Upper lobe of left lung (tissue), 6 donors: ENCODE measurements around the gene ISOC1. TPM values are rescaled to one million over a fixed set of nuclear protein-coding genes. Genes with fewer than 3 reads are reported as not detected.

Source experiments
- ATAC-seq, 2 donors: fragments of 200-7000 bp; cut with Tn5 transposase; one replicate each; pipeline ENCODE4 v1.9.1; 2022; ENCODE audit warnings: mild to moderate bottlenecking in 2 of 2, moderate library complexity in 2 of 2; ENCODE audit not compliant: low FRiP score in 2 of 2
- DNase-seq, 2 donors: peaks; one replicate each; pipeline ENCODE4 v3.0.0-alpha.2; 2019 to 2020
- H3K27ac ChIP-seq, 4 donors: fragments of 200-600 bp; sonication (generic); one replicate each; pipeline ENCODE4 v1.5.1; 2016 to 2019
- H3K27me3 ChIP-seq, 4 donors: fragments of 200-600 bp; sonication (generic); one replicate each; pipeline ENCODE4 v1.5.1; 2017 to 2019
- H3K36me3 ChIP-seq, 4 donors: fragments of 200-600 bp; sonication (generic); one replicate each; pipeline ENCODE4 v1.5.1; 2016 to 2019
- H3K4me1 ChIP-seq, 4 donors: fragments of 200-600 bp; sonication (generic); one replicate each; pipeline ENCODE4 v1.5.1; 2018 to 2019
- H3K4me3 ChIP-seq, 4 donors: fragments of 200-600 bp; sonication (generic); one replicate each; pipeline ENCODE4 v1.5.1; 2017 to 2019; ENCODE audit warnings: mild to moderate bottlenecking in 2 of 4, moderate library complexity in 1 of 4
- H3K9me3 ChIP-seq, 4 donors: fragments of 200-600 bp; sonication (generic); one replicate each; pipeline ENCODE4 v1.5.1; 2018 to 2019
- CTCF ChIP-seq, 6 experiments: fragments of 450-650 bp in 4 of 6; fragments of 200-600 bp in 2 of 6; sonication (generic) in 2 of 6; IDR thresholded peaks; one replicate each; pipeline ENCODE4 v1.5.1; 2016 to 2019; ENCODE audit warnings: antibody characterized with exemption in 6 of 6
- EP300 ChIP-seq, 4 donors: sonication (generic); formaldehyde crosslinking; IDR thresholded peaks; one replicate each; pipeline ENCODE4 v1.5.1; 2017; ENCODE audit warnings: antibody characterized with exemption in 4 of 4, control low read depth in 2 of 4
- POLR2A ChIP-seq, 4 donors: fragments of 450-650 bp; IDR thresholded peaks; one replicate each; pipeline ENCODE4 v1.5.1; 2016 to 2017; ENCODE audit warnings: antibody characterized with exemption in 4 of 4, mild to moderate bottlenecking in 2 of 4
- POLR2AphosphoS5 ChIP-seq, 2 donors: sonication (generic); formaldehyde crosslinking; IDR thresholded peaks; one replicate each; pipeline ENCODE4 v1.5.1; 2017; ENCODE audit warnings: antibody characterized with exemption in 2 of 2
- WGBS, 2 donors: methylation state at CpG; one replicate each; pipeline ENCODE4 v1.1.5; 2017 to 2018; 5-methylcytosine and 5-hydroxymethylcytosine counted together
- total RNA-seq, 6 donors: library from RNA; depleted of rRNA in 4 of 6; stranded (reverse); fragments of >200 nt in 4 of 6; gene quantifications; one replicate each; pipeline versions ENCODE4 v1.1.0 to v1.2.1, GENCODE V29; 2016 to 2021
- donor health status: DM: no; HTN: no; CAD: no; lungs with moderate emphysema.
- donor health status: DM: no; HTN: yes; CAD: no; lungs with severe emphysema.

ISOC1 gene
- total RNA-seq, 6 donors from 2014 or later = 6.3 to 37.9 (median 20.9) TPM

- no peak overlapping the region for H3K4me3 ChIP-seq
- H3K36me3 ChIP-seq = no peaks in the 10 kb centered on the region
- no peak for ATAC-seq
- H3K9me3 ChIP-seq = no peaks in the 10 kb centered on the region
- no peak for DNase-seq
- 84 to 89% methylated on average over 11 of the region's 11 CpGs for WGBS, 2 donors
- TF ChIP-seq POLR2A (IDR thresholded peaks at IDR 0.05) (no peak), EP300 (IDR thresholded peaks at IDR 0.05) (no peak), CTCF (IDR thresholded peaks at IDR 0.05) (no peak), POLR2AphosphoS5 (IDR thresholded peaks at IDR 0.05) (no peak)
- H3K27me3 ChIP-seq = no peaks in the 10 kb centered on the region
- no peak overlapping the region for H3K27ac ChIP-seq
- peaks cover 17 to 32% (median 18%) of the 10 kb centered on the region in 4 donors for H3K4me1 ChIP-seq
Measured at GRCh38 chr5:129097498-129098296, 3.1 kb downstream of the ISOC1 start.

GRCh38 chr5:129098488-129099183, 4.1 kb downstream of the ISOC1 start:
- Histone ChIP-seq H3K27me3 (no peaks in the 10 kb centered on the region), H3K4me1 (peaks cover 16 to 32% (median 18%) of the 10 kb centered on the region in 4 donors), H3K9me3 (no peaks in the 10 kb centered on the region), H3K36me3 (no peaks in the 10 kb centered on the region), H3K4me3 (no peak overlapping the region), H3K27ac (no peak overlapping the region)
- no peak for TF ChIP-seq CTCF (IDR thresholded peaks at IDR 0.05)
- no peak for TF ChIP-seq EP300 (IDR thresholded peaks at IDR 0.05)
- no peak for TF ChIP-seq POLR2AphosphoS5 (IDR thresholded peaks at IDR 0.05)
- TF ChIP-seq POLR2A (IDR thresholded peaks at IDR 0.05) = no peak
- DNase-seq = no peak
- ATAC-seq = no peak
- 54 to 59% methylated on average over 3 of the region's 3 CpGs for WGBS, 2 donors

GRCh38 chr5:129099184-129099569, 4.6 kb downstream of the ISOC1 start:
- Histone ChIP-seq H3K9me3 (no peaks in the 10 kb centered on the region), H3K4me3 (no peak overlapping the region), H3K27ac (no peak overlapping the region), H3K36me3 (no peaks in the 10 kb centered on the region), H3K27me3 (no peaks in the 10 kb centered on the region), H3K4me1 (peaks cover 12 to 32% (median 16%) of the 10 kb centered on the region in 4 donors)
- ATAC-seq (no peak), DNase-seq (no peak)
- WGBS, 2 donors = 62 to 100% methylated on average over 1 of the region's 1 CpG
- TF ChIP-seq EP300 (IDR thresholded peaks at IDR 0.05) = no peak
- no peak for TF ChIP-seq POLR2AphosphoS5 (IDR thresholded peaks at IDR 0.05)
- no peak for TF ChIP-seq CTCF (IDR thresholded peaks at IDR 0.05)
- TF ChIP-seq POLR2A (IDR thresholded peaks at IDR 0.05) = no peak

- Histone ChIP-seq H3K4me1 (peaks cover 0 to 15% (median 4%) of the 10 kb centered on the region in 4 donors), H3K27ac (no peak overlapping the region), H3K27me3 (no peaks in the 10 kb centered on the region), H3K36me3 (peaks cover 0 to 6% (median 0%) of the 10 kb centered on the region in 4 donors), H3K9me3 (no peaks in the 10 kb centered on the region), H3K4me3 (no peak overlapping the region)
- DNase-seq (no peak), ATAC-seq (no peak)
- WGBS, 2 donors = 76 to 95% methylated on average over 2 of the region's 2 CpGs
- TF ChIP-seq POLR2A (IDR thresholded peaks at IDR 0.05) = no peak
- TF ChIP-seq CTCF (IDR thresholded peaks at IDR 0.05) = no peak
- TF ChIP-seq EP300 (IDR thresholded peaks at IDR 0.05) = no peak
- no peak for TF ChIP-seq POLR2AphosphoS5 (IDR thresholded peaks at IDR 0.05)
Measured at GRCh38 chr5:129101794-129102193, 7.2 kb downstream of the ISOC1 start.
